ENCODE measurements around the gene SH3BP2. TPM values are rescaled to one million over a fixed set of nuclear protein-coding genes. Genes with fewer than 3 reads are reported as not detected.
A peak's percentile ranks its signal among the peaks of the same experiment; 100 is the strongest.

The SH3BP2 gene
- total RNA-seq, 1 experiment from 2014 or later = 52.8 TPM

- Histone ChIP-seq H3K9ac (ENCODE audit: low read length) (no peak overlapping the region), H3K4me2 (ENCODE audit: low read length) (peak overlapping the region; percentile 80), H4K20me1 (ENCODE audit: insufficient read depth) (no peaks in the 10 kb centered on the region), H2AFZ (ENCODE audit: low read depth, low read length, poor library complexity, severe bottlenecking) (no peak overlapping the region), H3K9me2 (ENCODE audit: insufficient read depth) (no peaks in the 10 kb centered on the region), H3K27me3 (ENCODE audit: insufficient read depth, low read length) (no peaks in the 10 kb centered on the region), H3K27ac (ENCODE audit: low read depth, low read length) (peak overlapping the region; percentile 36), H3K4me3 (replicated peaks in 1 of 2; ENCODE audit: low read depth in 1 of 2, low read length in 2 of 2) (peak overlapping the region; percentile 29 to 52), H3K4me1 (ENCODE audit: control insufficient read depth in 1 of 2, insufficient read depth in 2 of 2, low read length in 2 of 2) (peaks cover 20 to 30% of the 10 kb centered on the region in 2 experiments), H3K9me3 (ENCODE audit: control insufficient read depth in 1 of 2, insufficient read depth in 1 of 2, low read depth in 1 of 2, low read length in 2 of 2) (no peaks in the 10 kb centered on the region), H3K79me2 (ENCODE audit: insufficient read depth, low read length) (peaks cover 36% of the 10 kb centered on the region), H3K36me3 (ENCODE audit: control insufficient read depth in 1 of 2, insufficient read depth in 2 of 2, low read length in 2 of 2) (no peaks in the 10 kb centered on the region)
- ChIA-PET RAD21 (ENCODE audit: low non-redundant PET in 1 of 2, low total read pairs in 2 of 2, uncharacterized antibody in 2 of 2, unreplicated experiment in 2 of 2) (no interaction called here), POLR2A (no interaction called here), CTCF (no interaction called here)
- intact Hi-C loops (cut with micrococcal nuclease) = no loop called here
- TF ChIP-seq TCF7L2 (IDR thresholded peaks at IDR 0.05; ENCODE audit: borderline replicate concordance, extremely low read depth, insufficient read depth, insufficient read length) (no peak), SIN3A (IDR thresholded peaks at IDR 0.05; ENCODE audit: low read depth) (no peak), SP1 (IDR thresholded peaks at IDR 0.05; ENCODE audit: low read depth) (no peak), EGR1 (IDR thresholded peaks at IDR 0.05; ENCODE audit: low read depth) (no peak), ZBTB33 (IDR thresholded peaks at IDR 0.05; ENCODE audit: extremely low read depth, insufficient replicate concordance, low read length) (no peak), CBX3 (IDR thresholded peaks at IDR 0.05; ENCODE audit: low read depth) (no peak), CTCF (IDR thresholded peaks at IDR 0.05 in 2 of 3, conservative IDR thresholded peaks at IDR 0.05 in 1 of 3; ENCODE audit: borderline replicate concordance in 1 of 3, insufficient read depth in 1 of 3, low read depth in 2 of 3, low read length in 2 of 3) (no peak), ATF3 (IDR thresholded peaks at IDR 0.05) (no peak), POLR2AphosphoS5 (IDR thresholded peaks at IDR 0.05; ENCODE audit: low read depth, low read length) (no peak), ELF1 (IDR thresholded peaks at IDR 0.05; ENCODE audit: borderline replicate concordance, low read depth) (no peak), ZFX (IDR thresholded peaks at IDR 0.05) (no peak), FOSL1 (IDR thresholded peaks at IDR 0.05; ENCODE audit: low read depth) (no peak), POLR2A (IDR thresholded peaks at IDR 0.05; ENCODE audit: borderline replicate concordance, extremely low read depth, insufficient read depth, insufficient read length) (no peak), SRF (IDR thresholded peaks at IDR 0.05; ENCODE audit: low read depth) (no peak), CEBPB (IDR thresholded peaks at IDR 0.05; ENCODE audit: low read depth) (no peak), EZH2phosphoT487 (IDR thresholded peaks at IDR 0.05; ENCODE audit: borderline replicate concordance) (no peak), JUND (IDR thresholded peaks at IDR 0.05) (no peak)
- TSS peak; percentile 52 for BruUV-seq (replicated peaks)
- ATAC-seq = no peak
- DNase-seq (ENCODE audit: low read depth, low spot score) = no peak
These were observed 36.1 kb upstream of the SH3BP2 start for GRCh38 chr4:2756691-2757350.
